NCI-H460 (cell line): Measurements from ENCODE around the gene PCGF6. TPM values are rescaled to one million over a fixed set of nuclear protein-coding genes. Genes with fewer than 3 reads are reported as not detected.
"Not testable (repeated sequence)": the region's sequence is repeated elsewhere in the genome, so short reads cannot be mapped to it uniquely, and the experiment has no call there.

ENCODE experiments used
- DNase-seq: peaks from one replicate; pipeline ENCODE4 v3.0.0-alpha.2; 2016; ENCODE audit warnings: low read depth; ENCODE audit errors: extremely low read depth
- polyA plus RNA-seq: library from polyadenylated mRNA; depleted of rRNA; stranded (reverse); fragments of >200 nt; gene quantifications from 2 replicates; pipeline ENCODE4 v1.2.3, GENCODE V29; 2014; cell fraction: nucleus; rRNA removed
- total RNA-seq: library from RNA; depleted of rRNA; stranded (reverse); fragments of >200 nt; shearing (Covaris generic); gene quantifications from 2 replicates; pipeline ENCODE4 v1.2.3, GENCODE V29; 2014; rRNA removed

Gene PCGF6
- total RNA-seq = 12.9 and 15.3 TPM in 2 replicates
- 16.7 and 22.0 TPM in 2 replicates for polyA plus RNA-seq

- DNase-seq = peak; percentile 73
Observed at GRCh38 chr10:103350517-103351260, at the start of gene PCGF6. TSS of gene PCGF6 (minus strand) at chr10:103351140. CDS start at chr10:103351066, 74 bp downstream.

GRCh38 chr10:103397191-103397825, 46.4 kb upstream of the PCGF6 start:
- no peak for DNase-seq

- DNase-seq = no peak
Observed at GRCh38 chr10:103396789-103397087, 45.8 kb upstream of the PCGF6 start.

GRCh38 chr10:103396067-103396788, 45.3 kb upstream of the PCGF6 start, which contains the start of the genes ATP5MK and PDCD11:
TSS of gene ATP5MK (minus strand) at chr10:103396475. CDS start at chr10:103392457, 4,018 bp downstream.
TSS of gene PDCD11 (plus strand) at chr10:103396626. CDS start at chr10:103398427, 1,801 bp downstream.
- peak; percentile 98 for DNase-seq

GRCh38 chr10:103395754-103396066, 44.8 kb upstream of the PCGF6 start:
- DNase-seq = no peak

GRCh38 chr10:103394180-103394579, 43.2 kb upstream of the PCGF6 start:
- no peak for DNase-seq

- no peak for DNase-seq
Observed at GRCh38 chr10:103382769-103383168, 31.8 kb upstream of the PCGF6 start.

- no peak for DNase-seq
Observed at GRCh38 chr10:103374263-103374662, 23.3 kb upstream of the PCGF6 start.

GRCh38 chr10:103373544-103373943, 22.6 kb upstream of the PCGF6 start:
- DNase-seq = no peak

GRCh38 chr10:103367782-103368518, 17.0 kb upstream of the PCGF6 start, which contains the start of gene TAF5:
TSS of gene TAF5 (plus strand) at chr10:103367976. CDS start at chr10:103367990, 14 bp downstream.
- DNase-seq = peak; percentile 97

GRCh38 chr10:103367379-103367781, 16.4 kb upstream of the PCGF6 start:
- DNase-seq = no peak

GRCh38 chr10:103360791-103361190, 9.9 kb upstream of the PCGF6 start:
- not testable (repeated sequence) for DNase-seq

GRCh38 chr10:103359493-103359892, 8.6 kb upstream of the PCGF6 start:
- not testable (repeated sequence) for DNase-seq

- no peak for DNase-seq
Observed at GRCh38 chr10:103355906-103356599, 5.1 kb upstream of the PCGF6 start.

- DNase-seq = not testable (repeated sequence)
Observed at GRCh38 chr10:103354567-103354966, 3.6 kb upstream of the PCGF6 start.

GRCh38 chr10:103353281-103353680, 2.3 kb upstream of the PCGF6 start:
- DNase-seq = no peak

GRCh38 chr10:103350175-103350516, 794 bp downstream of the PCGF6 start:
- DNase-seq = no peak

GRCh38 chr10:103336370-103336769, 14.6 kb downstream of the PCGF6 start:
- no peak for DNase-seq

GRCh38 chr10:103334567-103334966, 16.4 kb downstream of the PCGF6 start:
- DNase-seq = no peak

- peak; percentile 35 for DNase-seq
Observed at GRCh38 chr10:103333934-103334520, 16.9 kb downstream of the PCGF6 start.
